ENCODE measurements around the gene PLCD1.

DNA sequence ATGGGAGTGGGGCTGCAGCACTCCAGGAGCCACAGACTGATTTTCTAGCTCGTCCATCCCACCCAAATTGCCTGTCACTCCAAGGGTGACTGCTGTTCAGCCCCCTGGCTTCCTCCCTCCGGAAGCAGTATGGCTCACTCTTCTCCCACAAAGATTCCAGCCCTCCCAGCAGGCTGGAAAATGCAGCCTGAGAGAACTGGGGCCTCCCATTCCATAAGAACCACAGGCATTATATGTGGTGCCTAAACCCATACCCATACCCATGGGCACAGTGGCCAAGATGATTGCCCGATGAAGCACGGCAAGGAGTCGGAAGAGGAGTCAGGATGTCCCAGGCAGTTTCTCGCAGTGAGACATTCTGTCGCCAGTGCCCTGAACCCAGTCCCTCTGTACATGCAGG is 44.8 kb downstream of the PLCD1 start:
- TF ChIP-seq, protein P1, sequence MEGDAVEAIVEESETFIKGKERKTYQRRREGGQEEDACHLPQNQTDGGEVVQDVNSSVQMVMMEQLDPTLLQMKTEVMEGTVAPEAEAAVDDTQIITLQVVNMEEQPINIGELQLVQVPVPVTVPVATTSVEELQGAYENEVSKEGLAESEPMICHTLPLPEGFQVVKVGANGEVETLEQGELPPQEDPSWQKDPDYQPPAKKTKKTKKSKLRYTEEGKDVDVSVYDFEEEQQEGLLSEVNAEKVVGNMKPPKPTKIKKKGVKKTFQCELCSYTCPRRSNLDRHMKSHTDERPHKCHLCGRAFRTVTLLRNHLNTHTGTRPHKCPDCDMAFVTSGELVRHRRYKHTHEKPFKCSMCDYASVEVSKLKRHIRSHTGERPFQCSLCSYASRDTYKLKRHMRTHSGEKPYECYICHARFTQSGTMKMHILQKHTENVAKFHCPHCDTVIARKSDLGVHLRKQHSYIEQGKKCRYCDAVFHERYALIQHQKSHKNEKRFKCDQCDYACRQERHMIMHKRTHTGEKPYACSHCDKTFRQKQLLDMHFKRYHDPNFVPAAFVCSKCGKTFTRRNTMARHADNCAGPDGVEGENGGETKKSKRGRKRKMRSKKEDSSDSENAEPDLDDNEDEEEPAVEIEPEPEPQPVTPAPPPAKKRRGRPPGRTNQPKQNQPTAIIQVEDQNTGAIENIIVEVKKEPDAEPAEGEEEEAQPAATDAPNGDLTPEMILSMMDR (CRISPR knock-in tag; IDR thresholded peaks at IDR 0.05) = no peak
- TF ChIP-seq RBFOX2 (IDR thresholded peaks at IDR 0.05; ENCODE audit: low read depth, low read length) = no peak
- no peak for TF ChIP-seq NBN (conservative IDR thresholded peaks at IDR 0.05)
- TF ChIP-seq ZNF792 (CRISPR knock-in tag; IDR thresholded peaks at IDR 0.05) = no peak
- no peak for TF ChIP-seq ZBTB8A (CRISPR knock-in tag; IDR thresholded peaks at IDR 0.05; ENCODE audit: borderline replicate concordance, low read depth)
- TF ChIP-seq ZNF337 (CRISPR knock-in tag; IDR thresholded peaks at IDR 0.05; ENCODE audit: borderline replicate concordance, low read depth) = no peak
- TF ChIP-seq PHB2 (IDR thresholded peaks at IDR 0.05; ENCODE audit: partially characterized antibody) = no peak

Data from HepG2 (cell line).